GM18498 (cell line): Measurements from ENCODE around the gene APOA1.

Source experiments
- ATAC-seq: cut with Tn5 transposase; IDR thresholded peaks from one replicate; pipeline ENCODE4 v1.9.1; 2021; ENCODE audit warnings: mild to moderate bottlenecking, moderate library complexity; ENCODE audit not compliant: unreplicated experiment

APOA1 gene

GRCh38 chr11:116837231-116838091, at the start of gene APOA1:
Gene APOA1 (minus strand): TSS chr11:116837622. CDS start chr11:116837387, 235 bp downstream.
- no peak for ATAC-seq

- no peak for ATAC-seq
Measured at GRCh38 chr11:116885951-116886655, 48.7 kb upstream of the APOA1 start.

- ATAC-seq: no peak
Measured at GRCh38 chr11:116882386-116882785, 45.0 kb upstream of the APOA1 start.

GRCh38 chr11:116881143-116881542, 43.7 kb upstream of the APOA1 start:
- no peak for ATAC-seq

- no peak for ATAC-seq
Measured at GRCh38 chr11:116879800-116880625, 42.6 kb upstream of the APOA1 start.

- no peak for ATAC-seq
Measured at GRCh38 chr11:116876656-116877055, 39.2 kb upstream of the APOA1 start.

- ATAC-seq: no peak
Measured at GRCh38 chr11:116875194-116875593, 37.8 kb upstream of the APOA1 start.

- ATAC-seq: no peak
Measured at GRCh38 chr11:116874251-116874650, 36.8 kb upstream of the APOA1 start.

- ATAC-seq: no peak
Measured at GRCh38 chr11:116873381-116873780, 36.0 kb upstream of the APOA1 start.

GRCh38 chr11:116871248-116871647, 33.8 kb upstream of the APOA1 start:
- no peak for ATAC-seq

GRCh38 chr11:116870054-116870453, 32.6 kb upstream of the APOA1 start:
- no peak for ATAC-seq

- ATAC-seq: no peak
Measured at GRCh38 chr11:116869610-116870009, 32.2 kb upstream of the APOA1 start.

- no peak for ATAC-seq
Measured at GRCh38 chr11:116868066-116868465, 30.6 kb upstream of the APOA1 start.

GRCh38 chr11:116867619-116868018, 30.2 kb upstream of the APOA1 start:
- ATAC-seq: no peak

- no peak for ATAC-seq
Measured at GRCh38 chr11:116866804-116867455, 29.5 kb upstream of the APOA1 start.

GRCh38 chr11:116865696-116866095, 28.3 kb upstream of the APOA1 start:
- no peak for ATAC-seq

- ATAC-seq: no peak
Measured at GRCh38 chr11:116864531-116864930, 27.1 kb upstream of the APOA1 start.

GRCh38 chr11:116862951-116863350, 25.5 kb upstream of the APOA1 start:
- no peak for ATAC-seq

- ATAC-seq: no peak
Measured at GRCh38 chr11:116862185-116862584, 24.8 kb upstream of the APOA1 start.

- no peak for ATAC-seq
Measured at GRCh38 chr11:116861539-116861938, 24.1 kb upstream of the APOA1 start.

- no peak for ATAC-seq
Measured at GRCh38 chr11:116860303-116860702, 22.9 kb upstream of the APOA1 start.
